Gastrocnemius medialis (tissue), 4 donors: ENCODE measurements around the gene RALGPS2.

Source experiments
- POLR2A ChIP-seq, 2 donors: fragments of 450-650 bp; IDR thresholded peaks; one replicate each; pipeline ENCODE4 v1.6.1; 2017; ENCODE audit warnings: antibody characterized with exemption in 2 of 2, mild to moderate bottlenecking in 2 of 2, moderate library complexity in 2 of 2
- TF ChIP-seq, protein P1 (sequence below), 5 experiments: fragments of 450-650 bp in 3 of 5; fragments of 200-600 bp in 2 of 5; sonication (generic) in 2 of 5; IDR thresholded peaks in 4 of 5; conservative IDR thresholded peaks in 1 of 5; 1 replicate in 4 of 5; 2 replicates in 1 of 5; pipeline ENCODE4 v1.5.1; 2016 to 2019; ENCODE audit warnings: antibody characterized with exemption in 5 of 5, mild to moderate bottlenecking in 3 of 5, moderate library complexity in 3 of 5

- TF ChIP-seq, protein P1, sequence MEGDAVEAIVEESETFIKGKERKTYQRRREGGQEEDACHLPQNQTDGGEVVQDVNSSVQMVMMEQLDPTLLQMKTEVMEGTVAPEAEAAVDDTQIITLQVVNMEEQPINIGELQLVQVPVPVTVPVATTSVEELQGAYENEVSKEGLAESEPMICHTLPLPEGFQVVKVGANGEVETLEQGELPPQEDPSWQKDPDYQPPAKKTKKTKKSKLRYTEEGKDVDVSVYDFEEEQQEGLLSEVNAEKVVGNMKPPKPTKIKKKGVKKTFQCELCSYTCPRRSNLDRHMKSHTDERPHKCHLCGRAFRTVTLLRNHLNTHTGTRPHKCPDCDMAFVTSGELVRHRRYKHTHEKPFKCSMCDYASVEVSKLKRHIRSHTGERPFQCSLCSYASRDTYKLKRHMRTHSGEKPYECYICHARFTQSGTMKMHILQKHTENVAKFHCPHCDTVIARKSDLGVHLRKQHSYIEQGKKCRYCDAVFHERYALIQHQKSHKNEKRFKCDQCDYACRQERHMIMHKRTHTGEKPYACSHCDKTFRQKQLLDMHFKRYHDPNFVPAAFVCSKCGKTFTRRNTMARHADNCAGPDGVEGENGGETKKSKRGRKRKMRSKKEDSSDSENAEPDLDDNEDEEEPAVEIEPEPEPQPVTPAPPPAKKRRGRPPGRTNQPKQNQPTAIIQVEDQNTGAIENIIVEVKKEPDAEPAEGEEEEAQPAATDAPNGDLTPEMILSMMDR (IDR thresholded peaks at IDR 0.05 in 4 of 5, conservative IDR thresholded peaks at IDR 0.05 in 1 of 5) = no peak
- TF ChIP-seq POLR2A (IDR thresholded peaks at IDR 0.05) = no peak
Observed at GRCh38 chr1:178724376-178724727, 692 bp upstream of the RALGPS2 start.
